H9 (cell line): ENCODE data around the gene BPGM. TPM values are rescaled to one million over a fixed set of nuclear protein-coding genes. Genes with fewer than 3 reads are reported as not detected.

Source experiments
- DNase-seq: peaks from one replicate; pipeline ENCODE4 v3.0.0-alpha.2; 2017
- H2AFZ ChIP-seq: one replicate; pipeline ENCODE4 v1.6.1; 2013; ENCODE audit warnings: mild to moderate bottlenecking, low read length, control low read depth, moderate library complexity
- H2AK5ac ChIP-seq: 2 replicates; pipeline ENCODE4 v1.6.1; 2013; ENCODE audit warnings: low read length, control low read depth, mixed read lengths; ENCODE audit not compliant: insufficient read length
- H2BK120ac ChIP-seq: one replicate; pipeline ENCODE4 v1.6.1; 2013; ENCODE audit warnings: low read depth, mild to moderate bottlenecking, low read length, control low read depth, inconsistent platforms; ENCODE audit not compliant: poor library complexity, severe bottlenecking
- H2BK12ac ChIP-seq: 2 replicates; pipeline ENCODE4 v1.6.1; 2013; ENCODE audit warnings: low read length, control low read depth, mixed read lengths, low read depth; ENCODE audit not compliant: insufficient read length
- H2BK15ac ChIP-seq: 2 replicates; pipeline ENCODE4 v1.6.1; 2013; ENCODE audit warnings: low read depth, low read length, control low read depth
- H2BK20ac ChIP-seq: one replicate; pipeline ENCODE4 v1.6.1; 2013; ENCODE audit warnings: low read depth, mild to moderate bottlenecking, low read length, control low read depth, inconsistent platforms; ENCODE audit not compliant: poor library complexity, severe bottlenecking
- H2BK5ac ChIP-seq: 2 replicates; pipeline ENCODE4 v1.6.1; 2013; ENCODE audit warnings: low read length, control low read depth, mixed read lengths; ENCODE audit not compliant: insufficient read length
- H3K14ac ChIP-seq: 2 replicates; pipeline ENCODE4 v1.6.1; 2013; ENCODE audit warnings: low read length, control low read depth; ENCODE audit not compliant: insufficient read depth
- H3K18ac ChIP-seq: 2 replicates; pipeline ENCODE4 v1.6.1; 2013; ENCODE audit warnings: low read depth, mild to moderate bottlenecking, mixed read lengths, low read length, control low read depth; ENCODE audit not compliant: insufficient read length
- H3K23ac ChIP-seq: 2 replicates; pipeline ENCODE4 v1.6.1; 2013; ENCODE audit warnings: low read length, control low read depth, mixed read lengths, low read depth; ENCODE audit not compliant: insufficient read length
- H3K23me2 ChIP-seq: 2 replicates; pipeline ENCODE4 v1.6.1; 2013; ENCODE audit warnings: low read depth, mild to moderate bottlenecking, mixed read lengths, low read length, control low read depth; ENCODE audit not compliant: insufficient read length, poor library complexity, severe bottlenecking
- H3K27ac ChIP-seq: 2 replicates; pipeline ENCODE4 v1.5.1; 2013; ENCODE audit warnings: low read length, control low read depth, mixed read lengths, low read depth; ENCODE audit not compliant: insufficient read length
- H3K27me3 ChIP-seq: 2 replicates; pipeline ENCODE4 v1.6.1; 2013; ENCODE audit warnings: low read length, control low read depth, inconsistent platforms; ENCODE audit not compliant: insufficient read depth
- H3K4ac ChIP-seq: 2 replicates; pipeline ENCODE4 v1.6.1; 2013; ENCODE audit warnings: low read depth, mild to moderate bottlenecking, control low read depth, inconsistent platforms, low read length, moderate library complexity
- H3K4me1 ChIP-seq: 2 replicates; pipeline ENCODE4 v1.6.1; 2013; ENCODE audit warnings: low read length, control low read depth, inconsistent platforms; ENCODE audit not compliant: insufficient read depth
- H3K4me2 ChIP-seq: 2 replicates; pipeline ENCODE4 v1.6.1; 2013; ENCODE audit warnings: low read length, control low read depth, mixed read lengths; ENCODE audit not compliant: insufficient read length, insufficient read depth
- H3K56ac ChIP-seq: 2 replicates; pipeline ENCODE4 v1.6.1; 2013; ENCODE audit warnings: low read depth, mild to moderate bottlenecking, mixed read lengths, low read length, control low read depth; ENCODE audit not compliant: insufficient read length
- H3K79me1 ChIP-seq: 2 replicates; pipeline ENCODE4 v1.6.1; 2013; ENCODE audit warnings: low read depth, mild to moderate bottlenecking, moderate library complexity, low read length, control low read depth, inconsistent platforms; ENCODE audit not compliant: insufficient read depth, poor library complexity, severe bottlenecking
- H3K79me2 ChIP-seq: 2 replicates; pipeline ENCODE4 v1.6.1; 2013; ENCODE audit warnings: low read length, control low read depth, inconsistent platforms; ENCODE audit not compliant: insufficient read depth
- H3K9ac ChIP-seq: 2 replicates; pipeline ENCODE4 v1.6.1; 2013; ENCODE audit warnings: low read length, control low read depth, mixed read lengths; ENCODE audit not compliant: insufficient read length; ENCODE audit errors: extremely low read depth
- H3K9me3 ChIP-seq: one replicate; pipeline ENCODE4 v1.6.1; 2013; ENCODE audit warnings: low read depth, low read length, inconsistent platforms; ENCODE audit not compliant: control insufficient read depth
- H3T11ph ChIP-seq: one replicate; pipeline ENCODE4 v1.6.1; 2013; ENCODE audit warnings: mild to moderate bottlenecking, low read length, control low read depth, inconsistent platforms
- H4K20me1 ChIP-seq: one replicate; pipeline ENCODE4 v1.6.1; 2013; ENCODE audit not compliant: control insufficient read depth, insufficient read length, insufficient read depth
- H4K5ac ChIP-seq: 2 replicates; pipeline ENCODE4 v1.6.1; 2013; ENCODE audit warnings: low read depth, mild to moderate bottlenecking, mixed read lengths, low read length, control low read depth; ENCODE audit not compliant: insufficient read length
- H4K8ac ChIP-seq: replicated peaks from 2 replicates; pipeline ENCODE4 v1.6.1; 2013; ENCODE audit warnings: low read length, control low read depth, mixed read lengths, low read depth; ENCODE audit not compliant: insufficient read length
- H4K91ac ChIP-seq: 2 replicates; pipeline ENCODE4 v1.6.1; 2013; ENCODE audit warnings: low read depth, mild to moderate bottlenecking, moderate library complexity, mixed read lengths, low read length, control low read depth; ENCODE audit not compliant: insufficient read length
- H3K27ac Mint-ChIP-seq, 3 experiments: 2 replicates in 2 of 3; 3 replicates in 1 of 3; pipeline ENCODE4 v1.8.0; 2020 to 2021; ENCODE audit warnings: mixed read lengths in 3 of 3, mild to moderate bottlenecking in 1 of 3, moderate library complexity in 1 of 3
- H3K27me3 Mint-ChIP-seq: 2 replicates; pipeline ENCODE4 v1.8.0; 2021; ENCODE audit warnings: low read depth, mild to moderate bottlenecking, moderate library complexity, mixed read lengths
- H3K36me3 Mint-ChIP-seq, 3 experiments: 2 replicates in 2 of 3; 3 replicates in 1 of 3; pipeline ENCODE4 v1.8.0; 2020 to 2021; ENCODE audit warnings: low read depth in 3 of 3, mixed read lengths in 3 of 3; ENCODE audit not compliant: insufficient read depth in 1 of 3
- H3K4me1 Mint-ChIP-seq, 2 experiments: 2 replicates each; pipeline ENCODE4 v1.8.0; 2020; ENCODE audit warnings: mixed read lengths in 2 of 2
- H3K4me3 Mint-ChIP-seq, 2 experiments: 2 replicates in 1 of 2; 3 replicates in 1 of 2; pipeline ENCODE4 v1.8.0; 2020 to 2021; ENCODE audit warnings: mild to moderate bottlenecking in 2 of 2, mixed read lengths in 2 of 2, moderate library complexity in 1 of 2
- H3K9me3 Mint-ChIP-seq, 2 experiments: 2 replicates in 1 of 2; 3 replicates in 1 of 2; pipeline ENCODE4 v1.8.0; 2020; ENCODE audit warnings: mild to moderate bottlenecking in 2 of 2, mixed read lengths in 2 of 2, moderate library complexity in 1 of 2
- CTCF ChIP-seq: fragments of 200-600 bp; sonication (generic); conservative IDR thresholded peaks from 3 replicates; pipeline ENCODE4 v1.8.0; 2021; ENCODE audit warnings: antibody characterized with exemption, mild to moderate bottlenecking
- WGBS: extraction: QIAGEN DNeasy Blood & Tissue Kit; methylation state at CpG from one replicate; pipeline ENCODE4 v1.1.7; 2013; ENCODE audit warnings: missing lambda C conversion rate, low lambda C conversion rate, mixed read lengths; ENCODE audit not compliant: insufficient read length; ENCODE audit errors: extremely low coverage; 5-methylcytosine and 5-hydroxymethylcytosine counted together
- total RNA-seq: library from RNA; stranded (reverse); gene quantifications from 2 replicates; pipeline ENCODE4 v1.2.1, GENCODE V29; 2021

Gene BPGM
- total RNA-seq, 1 experiment from 2014 or later, result 14.4 TPM

GRCh38 chr7:134720091-134720935 is 73.7 kb downstream of the BPGM start:
- Histone ChIP-seq H3K9me3 (no peaks in the 10 kb centered on the region), H2BK120ac (no peak overlapping the region), H3K79me1 (no peaks in the 10 kb centered on the region), H2BK20ac (no peak overlapping the region), H3K4me2 (no peak overlapping the region), H3K4me1 (no peaks in the 10 kb centered on the region), H4K91ac (no peak overlapping the region), H3K9ac (no peak overlapping the region), H3K27ac (no peak overlapping the region), H2BK12ac (no peak overlapping the region), H3K18ac (no peak overlapping the region), H2BK5ac (no peak overlapping the region), H4K20me1 (no peaks in the 10 kb centered on the region), H2BK15ac (no peak overlapping the region), H3K56ac (no peak overlapping the region), H3K4ac (no peak overlapping the region), H3K79me2 (no peaks in the 10 kb centered on the region), H4K8ac (no peak overlapping the region), H3K23me2 (no peaks in the 10 kb centered on the region), H3K27me3 (no peaks in the 10 kb centered on the region), H3T11ph (no peak overlapping the region), H3K23ac (no peak overlapping the region), H3K14ac (no peak overlapping the region), H4K5ac (no peak overlapping the region), H2AFZ (no peak overlapping the region), H2AK5ac (no peak overlapping the region)
- Mint-ChIP-seq H3K4me1 (no peaks in the 10 kb centered on the region), H3K27ac (no peak overlapping the region), H3K4me3 (no peak overlapping the region), H3K36me3 (no peaks in the 10 kb centered on the region), H3K9me3 (no peaks in the 10 kb centered on the region), H3K27me3 (no peaks in the 10 kb centered on the region)
- TF ChIP-seq CTCF, result no peak
- WGBS, result no CpG with 5 or more reads among the region's 5 CpGs
- DNase-seq, result no peak
